NCI-H1417 (cell line): ENCODE results near the gene ZNF593OS.

Experiments used
- DNase-seq, 3 experiments: peaks; one replicate each; lab custom pipeline; 2025; lab: John Stamatoyannopoulos, UW

The ZNF593OS gene

GRCh38 chr1:26184086-26184485 lies 12.5 kb upstream of the ZNF593OS start:
- DNase-seq = no peak

GRCh38 chr1:26182383-26182696 lies 10.7 kb upstream of the ZNF593OS start:
- DNase-seq = no peak

- DNase-seq = no peak
Measured at GRCh38 chr1:26181586-26182382, 10.2 kb upstream of the ZNF593OS start.

GRCh38 chr1:26180010-26180506 lies 8.4 kb upstream of the ZNF593OS start:
- no peak for DNase-seq

GRCh38 chr1:26177182-26177684 lies 5.6 kb upstream of the ZNF593OS start, which contains the start of gene CNKSR1:
Gene CNKSR1, plus strand, starts transcription at chr1:26177491. Its CDS starts 57 bp downstream, at chr1:26177548.
- peak in 1 of 3 experiments; percentile 48 for DNase-seq

- DNase-seq = no peak
Measured at GRCh38 chr1:26175346-26175745, 3.7 kb upstream of the ZNF593OS start.

- peak in 1 of 3 experiments; percentile 29 for DNase-seq
Measured at GRCh38 chr1:26170472-26170821, 1.2 kb downstream of the ZNF593OS start.

- DNase-seq = peak; percentile 81 to 86 (median 85)
Measured at GRCh38 chr1:26169669-26170471, 1.8 kb downstream of the ZNF593OS start, which contains the start of gene ZNF593. Gene ZNF593, plus strand, starts transcription at chr1:26169908. Its CDS starts 76 bp downstream, at chr1:26169984.

GRCh38 chr1:26169198-26169554 lies 2.5 kb downstream of the ZNF593OS start:
- no peak for DNase-seq

GRCh38 chr1:26168410-26169197 lies 3.0 kb downstream of the ZNF593OS start, which contains the start of gene C1orf232:
Gene C1orf232, minus strand, starts transcription at chr1:26168963. Its CDS starts 464 bp downstream, at chr1:26168499.
- DNase-seq = peak; percentile 57 to 85 (median 66)

- DNase-seq = no peak
Measured at GRCh38 chr1:26166719-26167281, 4.8 kb downstream of the ZNF593OS start.

GRCh38 chr1:26164861-26165842 lies 6.5 kb downstream of the ZNF593OS start:
- DNase-seq = no peak

- DNase-seq = peak; percentile 19 to 38 (median 34)
Measured at GRCh38 chr1:26164036-26164860, 7.4 kb downstream of the ZNF593OS start.

- no peak for DNase-seq
Measured at GRCh38 chr1:26163684-26164035, 8.0 kb downstream of the ZNF593OS start.

GRCh38 chr1:26162220-26162709 lies 9.4 kb downstream of the ZNF593OS start:
- no peak for DNase-seq

GRCh38 chr1:26161415-26162219 lies 10.0 kb downstream of the ZNF593OS start:
- peak; percentile 27 to 89 (median 78) for DNase-seq

GRCh38 chr1:26160527-26161414 lies 10.9 kb downstream of the ZNF593OS start:
- DNase-seq = no peak

- DNase-seq = no peak
Measured at GRCh38 chr1:26159743-26160039, 11.9 kb downstream of the ZNF593OS start.
